Brain microvascular endothelial cell (primary cell): ENCODE results near the gene PLCG2.
A peak's percentile ranks its signal among the peaks of the same experiment; 100 is the strongest.

Experiments used
- DNase-seq: peaks from one replicate; pipeline ENCODE4 v3.0.0-alpha.2; 2020
- H3K27ac ChIP-seq: fragments of 250-450 bp; sonication (Bioruptor Pico); 2 replicates; pipeline ENCODE4 v1.5.1; 2020; ENCODE audit warnings: mild to moderate bottlenecking, moderate library complexity
- H3K27me3 ChIP-seq: fragments of 250-450 bp; sonication (Bioruptor Pico); replicated peaks from 2 replicates; pipeline ENCODE4 v1.5.1; 2020; ENCODE audit warnings: mild to moderate bottlenecking
- H3K36me3 ChIP-seq: fragments of 250-450 bp; sonication (Bioruptor Pico); replicated peaks from 2 replicates; pipeline ENCODE4 v1.5.1; 2020; ENCODE audit warnings: mild to moderate bottlenecking
- H3K4me3 ChIP-seq: 2 replicates; pipeline ENCODE4 v1.5.1; 2011; ENCODE audit warnings: low read depth, mild to moderate bottlenecking, control low read depth, low read length, moderate library complexity
- in situ Hi-C: cut with HindIII; loops from 2 replicates; pipeline ENCODE4 v1.10.0; 2017; ENCODE audit warnings: low sequenced_read_pairs, low pct_ligation_motif_present
- TF ChIP-seq, protein P1 (sequence below): IDR thresholded peaks from 2 replicates; pipeline ENCODE4 v1.5.1; 2011; ENCODE audit warnings: low read depth, mild to moderate bottlenecking, moderate library complexity, low read length, control low read depth, inconsistent platforms; ENCODE audit errors: missing control alignments

Gene PLCG2

DNA sequence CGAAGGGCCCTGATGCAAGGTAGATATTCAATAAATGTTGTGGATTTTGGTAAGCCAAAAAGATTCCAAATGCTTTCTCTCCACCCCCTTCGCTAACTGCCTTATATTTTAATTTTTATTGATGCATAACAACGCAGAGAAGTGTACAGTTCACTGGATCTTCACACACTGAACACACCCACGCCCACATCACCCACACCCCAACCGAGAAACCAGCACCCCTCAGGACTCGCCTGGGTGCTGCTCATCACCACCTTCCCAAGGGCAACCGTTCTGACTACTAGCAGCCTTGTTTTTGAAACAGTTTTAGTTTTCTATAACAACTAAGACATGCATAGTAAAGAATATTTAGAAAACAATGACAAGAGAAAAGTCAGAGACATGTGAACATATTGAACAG is 9.1 kb upstream of the PLCG2 start:
- Histone ChIP-seq H3K36me3 (no peaks in the 10 kb centered on the region), H3K4me3 (no peak overlapping the region), H3K27me3 (peaks cover 4% of the 10 kb centered on the region), H3K27ac (no peak overlapping the region)
- DNase-seq, result no peak
- in situ Hi-C loops, result no loop called here
- TF ChIP-seq, protein P1, sequence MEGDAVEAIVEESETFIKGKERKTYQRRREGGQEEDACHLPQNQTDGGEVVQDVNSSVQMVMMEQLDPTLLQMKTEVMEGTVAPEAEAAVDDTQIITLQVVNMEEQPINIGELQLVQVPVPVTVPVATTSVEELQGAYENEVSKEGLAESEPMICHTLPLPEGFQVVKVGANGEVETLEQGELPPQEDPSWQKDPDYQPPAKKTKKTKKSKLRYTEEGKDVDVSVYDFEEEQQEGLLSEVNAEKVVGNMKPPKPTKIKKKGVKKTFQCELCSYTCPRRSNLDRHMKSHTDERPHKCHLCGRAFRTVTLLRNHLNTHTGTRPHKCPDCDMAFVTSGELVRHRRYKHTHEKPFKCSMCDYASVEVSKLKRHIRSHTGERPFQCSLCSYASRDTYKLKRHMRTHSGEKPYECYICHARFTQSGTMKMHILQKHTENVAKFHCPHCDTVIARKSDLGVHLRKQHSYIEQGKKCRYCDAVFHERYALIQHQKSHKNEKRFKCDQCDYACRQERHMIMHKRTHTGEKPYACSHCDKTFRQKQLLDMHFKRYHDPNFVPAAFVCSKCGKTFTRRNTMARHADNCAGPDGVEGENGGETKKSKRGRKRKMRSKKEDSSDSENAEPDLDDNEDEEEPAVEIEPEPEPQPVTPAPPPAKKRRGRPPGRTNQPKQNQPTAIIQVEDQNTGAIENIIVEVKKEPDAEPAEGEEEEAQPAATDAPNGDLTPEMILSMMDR, result no peak

DNA sequence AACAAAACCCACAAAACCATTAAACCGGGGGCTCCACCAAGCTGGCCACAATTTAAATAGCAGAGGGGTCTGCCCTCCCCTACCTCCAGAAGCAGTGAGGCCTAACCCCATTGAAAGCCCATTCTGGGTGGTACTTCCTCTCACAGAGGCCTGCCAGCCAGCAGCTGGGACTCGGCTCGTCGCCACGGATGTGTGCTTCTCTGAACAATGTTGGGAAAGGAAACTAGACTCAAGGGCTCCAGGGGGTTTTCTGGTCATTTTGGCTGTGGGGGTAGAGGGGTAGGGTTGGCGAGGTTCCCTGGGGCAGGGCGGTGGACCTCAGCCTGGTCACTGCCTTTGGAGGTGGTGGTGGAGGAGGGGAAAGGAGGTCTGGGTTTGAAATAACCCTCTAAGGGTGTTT is 4.7 kb upstream of the PLCG2 start:
- H3K27me3 ChIP-seq, result peaks cover 4% of the 10 kb centered on the region
- H3K36me3 ChIP-seq, result no peaks in the 10 kb centered on the region
- no peak for DNase-seq
- no peak overlapping the region for H3K27ac ChIP-seq
- TF ChIP-seq, protein P1, result no peak
- in situ Hi-C loops, result no loop called here
- no peak overlapping the region for H3K4me3 ChIP-seq

DNA sequence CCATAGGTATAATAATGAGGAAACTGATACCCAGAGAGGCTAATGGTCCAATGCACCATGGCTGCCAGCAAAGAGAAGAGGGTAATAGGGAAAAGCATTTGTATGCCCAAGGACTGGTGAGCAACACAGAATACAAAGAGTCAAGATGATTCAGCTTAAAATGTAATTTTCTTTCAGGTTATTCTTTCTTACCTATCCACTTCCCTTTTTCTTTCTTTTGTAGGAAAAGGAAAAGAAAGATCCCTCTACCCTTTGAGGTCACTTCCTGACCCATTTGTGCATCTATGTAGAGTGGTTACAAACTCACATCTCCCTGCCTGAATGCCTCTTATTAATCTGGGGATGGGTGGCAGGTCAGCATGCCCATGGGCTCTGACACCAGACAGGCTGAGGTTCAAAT is 3.5 kb upstream of the PLCG2 start:
- DNase-seq, result no peak
- Histone ChIP-seq H3K36me3 (no peaks in the 10 kb centered on the region), H3K4me3 (no peak overlapping the region), H3K27me3 (peaks cover 16% of the 10 kb centered on the region), H3K27ac (no peak overlapping the region)
- in situ Hi-C loops, result no loop called here
- TF ChIP-seq, protein P1, result no peak

DNA sequence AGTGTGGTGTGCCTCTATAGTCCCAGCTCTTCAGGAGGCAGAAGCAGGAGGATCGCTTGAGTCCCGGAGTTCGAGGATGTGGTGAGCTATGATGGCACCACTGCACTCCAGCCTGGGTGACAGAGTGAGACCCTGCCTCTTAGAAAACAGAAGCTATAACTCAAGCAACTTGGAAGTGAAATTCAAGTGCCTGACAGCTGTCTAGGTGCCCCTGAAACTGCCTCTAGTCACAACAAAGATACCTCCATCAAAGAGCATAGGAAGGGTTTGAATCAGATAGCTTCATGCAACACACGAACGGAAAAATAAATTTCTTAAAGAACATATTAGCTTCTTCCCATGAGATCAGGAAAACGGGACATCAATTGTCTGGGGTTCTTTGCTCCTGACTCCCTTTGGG is 860 bp upstream of the PLCG2 start:
- no peak for DNase-seq
- in situ Hi-C loops, result no loop called here
- no peak overlapping the region for H3K4me3 ChIP-seq
- TF ChIP-seq, protein P1, result no peak
- H3K27ac ChIP-seq, result no peak overlapping the region
- peaks cover 20% of the 10 kb centered on the region for H3K27me3 ChIP-seq
- H3K36me3 ChIP-seq, result no peaks in the 10 kb centered on the region

DNA sequence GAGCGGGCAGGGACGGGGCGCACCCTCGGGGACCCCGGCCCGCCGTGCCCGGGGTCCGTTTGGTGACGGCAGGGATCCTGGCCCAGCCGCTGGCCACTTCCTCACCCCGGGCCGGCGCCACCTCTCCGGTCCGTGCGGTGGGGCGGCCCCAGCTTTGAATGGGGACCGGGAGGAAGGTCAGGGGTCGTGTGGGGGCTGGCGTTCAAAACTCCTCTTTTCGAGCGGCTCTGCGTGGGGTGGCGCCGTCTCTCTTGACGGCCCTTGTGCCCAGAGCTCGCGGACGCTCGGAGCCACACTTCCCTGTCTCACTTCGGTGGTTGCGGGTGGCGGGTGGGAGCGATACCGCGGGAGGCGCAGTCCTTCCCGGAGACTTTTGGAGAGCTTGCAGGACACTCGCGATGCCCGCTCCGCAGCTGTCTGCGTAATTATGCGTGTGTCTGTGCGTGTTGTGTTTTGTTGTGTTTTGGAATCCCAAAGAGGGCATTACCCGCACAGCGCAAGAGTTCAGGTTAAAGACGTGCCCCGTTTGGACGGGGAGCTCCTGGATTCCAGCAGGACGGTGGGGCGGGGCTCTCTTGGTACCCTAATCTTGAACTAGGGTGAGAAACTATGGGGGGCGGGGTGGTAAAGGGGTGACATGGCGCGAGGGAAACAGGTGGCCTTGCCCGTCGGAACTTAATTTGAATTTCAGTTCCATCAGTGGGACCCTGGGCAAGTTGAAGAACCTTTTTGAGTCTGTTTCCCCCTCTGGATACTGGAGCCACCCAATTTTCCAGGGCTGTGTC is 637 bp downstream of the PLCG2 start:
- Histone ChIP-seq H3K27me3 (peaks cover 20% of the 10 kb centered on the region), H3K27ac (no peak overlapping the region), H3K4me3 (peak overlapping the region; percentile 51), H3K36me3 (no peaks in the 10 kb centered on the region)
- DNase-seq, result no peak
- TF ChIP-seq, protein P1, result no peak
- in situ Hi-C loops, result no loop called here

DNA sequence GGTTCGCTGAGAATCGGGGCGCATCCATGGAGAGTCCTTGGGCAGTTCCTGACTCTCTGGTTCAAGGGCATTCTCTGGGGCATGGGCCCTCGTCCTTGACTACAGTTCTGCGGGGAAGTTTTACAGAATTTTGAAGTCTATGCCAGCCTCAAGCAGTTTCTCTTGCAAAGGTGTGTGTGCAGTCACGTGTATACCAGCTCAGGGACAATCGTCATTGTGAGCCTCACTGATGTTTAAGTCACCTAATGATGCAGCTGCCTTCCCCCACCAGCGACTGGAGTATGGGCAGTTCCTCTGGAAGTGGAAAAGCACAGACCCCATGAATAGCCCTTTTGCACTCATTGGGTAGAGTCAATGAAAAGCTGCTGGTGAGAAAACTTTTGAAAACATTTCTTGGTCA is 1.3 kb downstream of the PLCG2 start:
- peaks cover 20% of the 10 kb centered on the region for H3K27me3 ChIP-seq
- TF ChIP-seq, protein P1, result no peak
- DNase-seq, result no peak
- H3K36me3 ChIP-seq, result no peaks in the 10 kb centered on the region
- no peak overlapping the region for H3K4me3 ChIP-seq
- H3K27ac ChIP-seq, result no peak overlapping the region
- in situ Hi-C loops, result no loop called here
